ENCODE data around the gene BMPER.
A peak's percentile ranks its signal among the peaks of the same experiment; 100 is the strongest.

The BMPER gene

DNA sequence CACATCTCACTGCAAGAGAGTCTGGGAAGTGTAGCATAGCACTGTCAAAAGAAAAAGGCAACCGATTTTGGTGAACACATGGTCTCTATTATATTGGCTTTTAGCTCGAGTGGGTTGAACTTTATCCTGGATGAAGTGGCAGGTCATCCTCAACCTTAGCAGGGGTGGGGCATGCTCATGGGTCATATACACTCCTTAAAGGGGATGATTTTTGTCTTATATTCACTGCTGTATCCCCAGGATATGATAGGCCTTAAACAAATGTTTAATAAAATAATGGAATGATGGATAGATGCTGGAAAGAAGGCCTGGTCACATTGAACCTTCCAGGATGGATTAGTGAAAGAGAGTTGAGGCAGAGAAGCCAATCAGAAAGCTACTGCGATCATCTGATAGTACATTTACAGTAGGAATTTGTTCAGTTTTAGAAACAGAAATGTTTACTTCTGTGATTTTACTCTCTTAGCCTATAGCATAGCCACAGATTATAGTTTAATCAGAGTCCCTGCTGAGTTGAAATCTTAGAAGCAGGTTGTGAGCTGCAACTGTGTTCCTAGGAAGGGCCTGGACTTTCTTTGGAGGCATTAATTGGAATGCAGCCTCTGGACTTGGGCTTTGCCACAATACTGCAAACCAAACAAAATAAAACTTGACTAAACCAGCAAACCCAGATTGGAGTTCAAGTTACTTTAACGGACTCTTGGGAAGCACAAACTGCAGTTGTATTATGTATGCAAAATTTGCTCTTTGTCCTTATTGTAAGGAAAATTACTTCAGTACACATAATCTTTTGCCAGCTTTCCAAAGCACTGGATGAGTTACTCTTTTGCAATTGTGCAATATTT lies 138.3 kb downstream of the BMPER start:
- DNase-seq, result no peak

DNA sequence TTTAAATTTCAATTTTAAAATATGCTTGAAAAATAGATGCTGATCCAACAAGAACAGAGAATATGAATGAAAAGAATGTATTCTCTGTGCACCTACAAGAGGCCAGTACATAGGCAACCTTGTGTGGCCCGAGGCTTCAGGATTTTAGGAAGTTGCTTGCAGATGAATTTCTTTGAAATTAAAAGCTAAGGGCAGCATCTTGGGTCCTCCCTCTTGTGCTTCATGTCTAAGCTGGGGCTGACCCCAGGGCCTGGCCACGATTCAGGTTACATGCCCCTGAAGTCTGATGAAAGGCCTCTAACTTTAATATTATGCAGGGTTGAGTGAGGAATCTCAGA lies 138.9 kb downstream of the BMPER start:
- intact Hi-C loops (cut with DNase I), result no loop called here
- no peak for DNase-seq

More for the DNA sequence above, 138.3 kb downstream of the BMPER start:
- intact Hi-C loops (cut with DNase I), result no loop called here

DNA sequence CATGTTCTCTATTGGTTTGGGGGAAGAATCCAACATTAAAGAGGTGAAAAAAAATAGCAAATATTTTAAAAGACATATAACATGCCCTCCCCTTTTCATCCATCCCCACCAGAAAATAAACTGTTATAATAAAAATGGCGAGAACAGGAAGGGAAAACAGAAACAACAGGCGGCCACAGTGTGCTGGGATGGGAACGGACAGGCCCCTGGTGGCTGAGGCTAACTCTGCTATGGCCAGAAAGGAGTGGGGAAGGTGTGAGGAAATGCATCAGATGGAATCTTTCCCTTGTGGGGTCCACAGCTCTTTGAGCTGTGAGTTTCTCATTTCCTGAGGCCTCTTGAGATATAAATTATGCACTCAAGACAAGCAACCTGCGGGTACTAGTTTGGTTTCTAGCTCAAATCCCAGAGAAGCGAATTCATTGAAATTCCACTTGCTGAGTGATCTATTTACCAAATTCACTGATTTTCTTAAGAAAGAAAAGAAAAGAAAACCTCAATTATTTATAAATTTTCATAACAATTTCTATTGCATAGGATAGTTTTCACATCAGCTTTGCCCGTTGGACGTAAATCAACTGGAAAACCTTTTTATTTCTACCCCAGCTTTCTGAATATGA lies 139.5 kb downstream of the BMPER start:
- intact Hi-C loops (cut with DNase I), result no loop called here
- no peak for DNase-seq

DNA sequence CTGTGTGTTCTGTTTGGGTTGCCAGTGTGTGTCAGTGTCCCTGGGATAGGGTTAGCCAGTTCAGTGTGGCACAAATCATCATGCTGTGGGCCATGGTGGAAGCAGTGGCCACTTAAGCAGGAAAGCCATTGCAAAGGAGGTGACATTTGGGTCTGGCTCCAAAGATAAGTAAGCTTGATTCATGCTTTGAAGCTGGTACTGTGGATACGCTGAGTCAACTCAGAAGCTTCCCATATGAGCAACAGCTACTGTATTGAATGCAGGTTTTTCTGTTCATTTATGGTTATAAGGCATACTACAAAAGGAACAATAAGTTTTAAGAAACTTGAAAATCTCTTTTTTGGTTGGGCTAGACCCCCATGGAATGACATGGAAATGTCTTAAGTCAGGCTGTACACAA lies 143.1 kb downstream of the BMPER start:
- intact Hi-C loops (cut with DNase I), result no loop called here
- no peak for DNase-seq

DNA sequence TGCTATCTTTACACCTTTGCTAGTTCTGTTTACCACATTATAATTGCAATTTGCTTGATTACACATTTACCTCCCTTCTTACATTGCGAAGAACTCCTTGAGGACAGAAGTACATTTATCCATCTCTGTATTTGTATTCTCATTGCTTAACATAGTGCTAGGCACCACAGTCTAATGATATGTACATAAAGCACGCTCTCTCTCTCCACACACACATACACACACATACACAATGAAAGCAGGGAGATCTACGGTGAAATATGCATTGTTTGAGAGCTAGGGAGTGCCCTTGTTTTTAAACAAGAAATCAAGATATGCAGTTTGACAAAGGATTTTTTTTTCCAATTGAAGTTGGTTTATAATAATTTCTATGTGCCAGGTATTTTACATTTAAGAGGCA lies 148.7 kb downstream of the BMPER start:
- no peak for DNase-seq
- intact Hi-C loops (cut with DNase I), result no loop called here

DNA sequence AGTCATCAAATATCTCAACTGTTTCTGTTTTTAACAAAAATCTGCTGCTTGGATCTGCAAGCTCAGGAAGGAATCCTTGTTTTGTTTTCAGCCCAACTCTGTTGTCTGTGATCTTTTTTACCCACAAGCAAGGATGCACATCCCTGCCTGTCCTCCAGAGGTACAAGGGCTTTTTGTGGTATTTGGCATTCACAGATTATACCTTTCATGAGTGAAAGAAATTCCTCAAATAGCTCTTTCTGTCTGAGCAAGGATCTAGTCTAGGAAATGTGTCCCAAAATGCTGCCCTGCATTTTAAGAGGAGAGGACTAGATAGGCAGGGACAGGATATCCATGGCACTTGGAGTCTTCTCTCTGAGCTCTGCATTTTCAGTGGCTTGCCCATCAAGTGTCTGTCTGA lies 151.8 kb downstream of the BMPER start:
- DNase-seq, result no peak
- intact Hi-C loops (cut with DNase I), result no loop called here

DNA sequence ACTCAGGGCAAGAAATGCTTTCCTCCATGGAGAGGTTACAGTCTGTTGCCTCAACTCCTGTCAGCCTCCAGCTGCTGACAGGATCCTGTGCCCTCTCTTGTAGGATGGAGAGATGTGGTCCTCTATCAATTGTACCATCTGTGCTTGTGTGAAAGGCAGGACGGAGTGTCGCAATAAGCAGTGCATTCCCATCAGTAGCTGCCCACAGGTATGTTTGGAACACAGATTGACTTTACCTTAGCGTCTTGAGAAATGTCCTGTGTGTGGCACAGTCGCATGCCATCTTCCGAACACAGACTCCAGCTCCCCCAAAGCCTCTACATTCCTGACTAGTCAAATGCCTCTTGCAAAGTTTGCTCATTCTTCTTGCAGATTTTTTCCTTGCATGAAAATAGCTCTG lies 152.6 kb downstream of the BMPER start:
- no peak for DNase-seq
- intact Hi-C loops (cut with DNase I), result no loop called here

DNA sequence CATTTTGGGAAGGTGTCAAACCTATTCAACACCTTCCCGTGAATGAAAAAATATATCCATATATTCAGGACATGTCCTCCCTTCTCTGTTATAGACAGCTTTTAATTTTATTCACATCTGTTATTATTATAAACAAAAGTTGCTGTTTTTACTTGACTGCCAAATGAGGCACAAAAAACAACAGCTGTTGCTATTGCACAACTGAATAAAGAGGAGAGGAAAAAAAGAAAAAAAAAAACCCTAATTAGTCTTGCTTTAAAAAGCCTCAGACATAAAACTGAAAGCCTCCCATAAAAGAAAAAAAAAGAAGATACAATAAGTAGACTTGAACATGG lies 153.4 kb downstream of the BMPER start:
- no peak for DNase-seq
- intact Hi-C loops (cut with DNase I), result no loop called here

DNA sequence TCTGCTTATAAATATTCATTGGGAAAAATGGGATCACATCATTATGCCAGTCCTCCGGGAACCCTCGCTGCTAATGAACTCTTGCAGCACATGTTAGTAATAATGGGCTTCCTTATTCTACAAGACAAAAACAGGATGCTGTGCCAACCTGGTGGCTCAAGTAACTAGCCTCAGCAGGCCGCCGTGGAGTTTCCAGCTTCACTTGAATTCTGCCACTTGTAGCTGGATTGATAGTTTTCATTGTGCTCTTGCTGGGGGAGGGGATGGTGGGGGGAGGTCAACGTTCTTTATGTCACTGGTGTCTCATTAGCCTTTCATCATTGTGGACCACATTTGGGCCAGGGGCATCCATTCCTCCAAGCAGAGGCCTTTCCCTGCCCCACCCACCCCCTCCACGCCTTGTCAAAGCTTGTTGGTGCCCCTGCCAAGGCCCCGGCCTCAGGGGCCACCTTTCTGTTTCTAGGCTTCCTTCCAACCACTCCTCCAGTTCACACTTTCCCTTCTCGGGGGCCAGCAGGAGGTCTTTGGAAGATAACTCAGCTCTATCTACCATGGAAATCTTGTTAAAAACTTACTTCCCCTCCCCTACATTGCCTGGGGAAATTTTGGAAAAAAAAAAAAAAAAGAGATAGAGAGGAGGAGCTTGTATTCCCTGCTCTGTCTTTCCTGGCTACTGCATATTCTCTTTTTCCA lies 153.9 kb downstream of the BMPER start:
- DNase-seq, result peak in 36 of 42 donors; percentile 18 to 82 (median 50)
- intact Hi-C loops (cut with DNase I), result no loop called here

DNA sequence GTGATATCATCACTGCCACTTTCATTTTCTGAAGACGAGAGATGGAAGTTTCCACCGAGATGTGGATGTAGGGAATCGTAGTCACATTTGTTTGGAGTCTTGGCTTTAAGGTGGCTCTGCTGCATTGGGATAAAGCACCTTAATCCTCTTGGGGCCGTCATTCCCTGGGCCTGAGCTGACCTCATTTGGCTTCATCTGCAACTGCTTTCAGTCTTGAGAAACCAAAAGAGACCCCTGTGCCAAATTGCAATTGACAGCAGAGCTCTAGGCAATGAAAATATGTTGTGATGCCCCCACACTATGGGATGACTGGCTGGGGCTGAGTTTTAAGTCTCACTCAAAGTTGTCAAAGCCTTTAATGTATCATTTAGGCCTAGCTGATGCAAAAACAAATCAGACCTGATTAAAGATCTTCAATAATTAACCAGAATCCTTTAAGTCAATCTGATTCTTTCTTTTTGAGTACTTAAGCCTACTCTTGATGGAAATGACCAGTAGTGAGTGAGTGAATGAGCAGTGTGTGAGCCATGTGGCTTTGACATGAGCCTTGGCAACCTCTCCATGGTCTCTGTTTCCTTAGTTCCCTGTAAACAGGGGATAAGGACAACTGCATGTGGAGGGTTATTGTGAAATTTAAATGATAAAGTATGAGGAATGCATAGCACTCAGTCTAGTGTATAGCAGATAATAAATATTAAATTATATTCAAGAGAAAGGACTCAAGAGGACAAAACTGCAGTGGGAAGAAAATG lies 155.0 kb downstream of the BMPER start:
- intact Hi-C loops (cut with DNase I), result no loop called here
- no peak for DNase-seq

DNA sequence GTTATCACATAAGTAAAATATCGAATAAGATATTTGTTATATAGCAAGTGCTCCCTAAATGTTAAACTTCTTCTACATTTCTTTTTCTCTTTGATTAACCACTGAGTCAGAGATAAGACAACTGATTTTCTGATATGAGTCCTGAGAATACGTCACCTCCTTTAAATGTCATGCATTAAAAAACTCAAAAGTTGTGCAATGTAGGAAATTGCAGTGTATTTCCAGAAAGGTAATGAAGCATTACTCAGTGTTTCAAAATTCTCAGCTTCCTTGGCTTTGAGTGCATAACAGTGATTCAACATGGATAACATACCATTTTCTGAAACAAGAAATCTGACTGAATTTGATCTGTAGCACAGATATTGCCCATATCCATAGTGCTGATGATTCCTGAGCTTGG lies 155.8 kb downstream of the BMPER start:
- DNase-seq, result no peak
- intact Hi-C loops (cut with DNase I), result no loop called here

DNA sequence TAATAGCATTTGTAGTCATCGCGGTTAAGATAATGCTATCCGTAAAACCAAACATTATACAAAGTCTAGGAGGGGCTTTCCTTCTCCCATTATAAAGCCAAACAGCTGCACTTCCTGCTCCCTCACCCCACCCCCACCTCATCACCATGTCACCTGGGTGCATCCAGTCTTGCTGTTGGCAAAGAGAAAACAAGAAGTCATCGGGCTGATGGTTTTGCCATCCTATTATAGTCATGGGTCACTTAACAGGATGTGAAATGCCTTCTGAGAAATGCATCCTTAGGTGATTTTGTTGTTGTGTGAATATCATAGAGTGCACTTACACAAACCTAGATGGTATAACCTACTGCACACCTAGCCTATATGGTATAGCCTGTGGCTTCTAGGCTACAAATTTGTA lies 157.0 kb downstream of the BMPER start:
- DNase-seq, result no peak
- intact Hi-C loops (cut with DNase I), result no loop called here

DNA sequence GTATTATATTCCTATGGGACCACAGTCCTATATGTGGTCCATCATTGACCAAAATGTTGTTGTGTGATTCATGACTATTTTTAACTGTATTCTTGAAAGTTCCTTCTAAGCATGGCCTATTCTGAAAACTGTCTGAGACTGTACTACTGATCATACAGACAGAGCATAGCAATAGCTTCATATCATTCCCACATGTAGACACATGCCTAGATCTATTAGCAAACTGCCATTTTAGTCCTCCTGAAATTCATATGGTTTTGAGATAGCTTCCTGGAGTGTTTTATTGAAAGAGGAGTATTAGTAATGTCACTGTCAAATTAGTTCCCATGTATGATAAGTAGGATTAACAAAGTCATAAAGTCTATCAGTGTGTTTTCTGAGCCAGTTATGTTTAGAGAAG lies 157.5 kb downstream of the BMPER start:
- DNase-seq, result no peak
- intact Hi-C loops (cut with DNase I), result no loop called here

DNA sequence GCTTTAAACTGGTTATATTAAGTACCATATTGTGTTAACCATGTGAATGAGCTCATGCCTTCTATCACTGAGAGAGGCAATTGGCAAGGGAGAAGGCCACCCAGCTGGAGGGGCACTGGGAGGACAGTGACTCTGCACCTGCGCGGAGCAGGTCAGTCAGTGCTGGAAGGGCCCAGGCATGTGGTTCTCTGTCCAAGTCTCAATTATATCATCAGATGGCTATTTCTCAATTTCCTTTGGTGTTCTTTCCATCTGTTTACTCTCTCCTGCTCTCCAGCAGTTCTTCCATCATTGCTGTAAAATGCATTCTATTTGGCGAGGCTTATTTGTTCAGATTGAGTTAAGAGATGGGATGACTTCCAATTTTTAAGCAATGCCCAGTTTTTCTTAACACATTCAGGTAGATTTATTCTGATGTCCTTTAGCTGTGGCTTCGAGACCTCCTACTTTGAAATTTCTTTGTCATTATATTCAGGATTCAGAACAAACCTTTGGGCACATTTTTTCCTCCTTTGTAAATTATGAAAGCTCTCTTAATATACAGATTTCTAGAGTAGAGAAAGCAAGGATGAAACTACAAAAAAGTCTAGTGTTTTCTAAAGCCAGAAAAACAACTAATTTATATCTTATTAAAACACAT lies 159.3 kb downstream of the BMPER start:
- intact Hi-C loops (cut with DNase I), result no loop called here
- DNase-seq, result no peak

DNA sequence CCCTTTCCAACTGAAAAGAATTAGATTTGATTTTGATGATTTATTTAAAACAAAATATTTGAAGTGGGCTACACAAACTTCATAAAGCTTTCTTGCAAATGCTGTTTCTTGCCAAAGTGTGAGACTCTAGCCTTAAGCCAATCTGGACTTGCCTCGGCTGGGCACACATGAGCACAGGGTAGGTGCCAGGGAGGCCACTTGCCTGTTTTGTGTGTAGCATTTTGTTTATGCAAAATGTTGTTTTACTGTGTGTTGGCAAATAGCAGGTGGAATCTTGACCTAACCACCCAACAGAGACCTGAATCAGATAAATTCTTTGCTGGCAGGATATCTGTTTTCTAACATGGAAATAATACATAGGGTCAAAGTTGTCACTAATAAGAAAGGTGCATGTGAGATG lies 161.1 kb downstream of the BMPER start:
- no peak for DNase-seq
- intact Hi-C loops (cut with DNase I), result no loop called here

DNA sequence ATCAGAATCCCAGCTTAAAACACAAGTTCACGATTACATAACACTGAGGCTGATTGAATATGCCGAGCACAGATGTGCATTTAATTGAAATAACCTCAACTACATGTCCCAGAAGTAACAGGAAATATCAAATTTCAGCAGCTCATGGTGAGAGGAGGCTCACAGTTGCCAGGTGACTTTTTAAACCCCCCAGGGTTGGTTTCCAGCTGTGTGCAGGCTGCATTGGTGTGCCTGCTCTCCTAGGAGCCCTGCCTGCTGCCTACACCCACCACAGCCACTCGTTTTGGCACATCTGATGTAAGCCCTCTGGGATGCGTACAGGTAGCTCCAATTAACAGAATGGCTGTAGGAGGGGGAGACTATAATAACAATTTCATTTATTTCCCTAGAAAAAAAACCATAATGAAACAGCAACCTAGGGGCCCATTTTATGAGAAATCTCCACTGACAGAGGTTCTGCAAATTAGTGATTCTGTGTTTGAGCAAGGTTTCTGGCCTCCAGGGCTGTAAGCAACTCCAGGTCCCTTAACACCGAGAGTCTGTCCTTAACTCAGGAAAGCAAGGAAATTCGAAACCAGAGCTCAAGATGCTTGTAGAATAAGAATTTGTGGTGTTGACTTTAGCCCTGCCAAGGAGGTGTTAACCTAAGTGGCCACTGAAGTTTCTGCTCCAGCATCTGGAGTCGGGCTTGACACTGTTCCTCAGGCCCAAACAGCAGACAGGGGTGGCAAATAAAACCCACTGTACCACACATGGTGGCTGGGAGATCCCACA lies 161.9 kb downstream of the BMPER start:
- peak in 37 of 42 donors; percentile 4 to 79 (median 45) for DNase-seq
- intact Hi-C loops (cut with DNase I), result no loop called here

DNA sequence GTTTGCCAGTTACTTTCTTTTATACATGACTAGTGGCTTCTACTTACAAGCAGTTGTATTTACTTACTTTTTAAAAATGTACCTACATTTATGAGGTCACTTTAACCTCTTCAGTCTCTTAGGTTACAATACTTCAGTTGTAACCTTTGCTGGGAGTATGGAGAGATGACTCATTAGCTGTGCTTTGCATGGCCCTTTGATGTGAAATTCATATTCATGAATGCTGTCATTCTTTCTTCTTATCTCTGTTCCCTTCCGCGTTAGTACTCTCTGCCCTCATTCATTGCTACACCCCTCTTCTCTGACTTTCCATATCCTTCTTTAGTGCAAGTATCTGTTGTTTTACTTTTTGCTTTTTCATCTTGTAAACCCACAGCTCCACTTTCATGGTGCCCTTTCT lies 164.3 kb downstream of the BMPER start:
- intact Hi-C loops (cut with DNase I), result no loop called here
- DNase-seq, result no peak

DNA sequence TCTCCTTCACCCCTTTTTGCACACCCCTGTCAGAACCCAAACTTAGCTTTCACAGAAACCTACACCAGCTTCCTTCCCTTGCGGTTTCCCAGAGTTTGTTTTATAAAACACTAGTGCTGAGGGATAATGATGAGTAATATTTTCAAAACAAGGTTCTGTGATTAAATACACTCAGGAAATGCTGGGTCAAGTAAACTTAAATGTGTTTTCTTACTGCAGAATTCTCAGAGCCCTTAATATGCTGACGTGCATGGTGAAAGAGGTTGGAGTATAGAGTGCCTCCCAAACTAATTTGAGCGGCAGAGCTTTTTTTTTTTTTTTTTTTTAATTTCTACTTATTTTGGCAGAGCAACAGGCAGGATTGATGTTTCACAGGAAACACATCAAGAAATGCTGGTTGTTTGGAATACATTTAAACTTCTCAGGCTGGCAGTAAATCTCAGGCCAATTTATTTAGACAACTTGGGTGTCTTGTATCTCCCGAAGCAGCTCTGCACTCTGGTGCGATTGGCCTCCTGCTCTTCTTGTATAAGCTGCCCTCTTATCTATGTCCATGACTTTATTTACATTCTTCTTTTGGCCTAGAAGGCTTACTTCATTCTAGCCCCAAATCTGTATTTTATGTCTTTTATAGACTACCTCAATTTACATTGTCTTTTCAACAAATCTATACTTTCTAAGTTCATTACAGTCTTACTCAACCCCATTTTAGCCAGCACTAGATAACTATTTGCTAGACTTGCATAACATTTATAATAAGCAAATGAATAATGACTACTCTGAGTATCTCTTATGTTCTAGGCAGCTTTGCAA lies 165.4 kb downstream of the BMPER start:
- no peak for DNase-seq
- intact Hi-C loops (cut with DNase I), result no loop called here

Data from head of caudate nucleus (tissue), 42 donors.